Body of pancreas (tissue), 4 donors: ENCODE measurements around the gene LYAR. TPM values are rescaled to one million over a fixed set of nuclear protein-coding genes. Genes with fewer than 3 reads are reported as not detected.

Source experiments
- ATAC-seq: fragments of 150-250 bp; one replicate; pipeline ENCODE4 v1.9.1; 2016
- DNase-seq, 4 donors: peaks; one replicate each; pipeline ENCODE4 v3.0.0-alpha.2; 2019
- H3K27ac ChIP-seq, 4 donors: fragments of 200-600 bp; sonication (generic); 1 replicate in 3 of 4; 2 replicates in 1 of 4; pipeline versions ENCODE4 v1.5.1 to v1.6.1; 2016 to 2019; ENCODE audit warnings: mild to moderate bottlenecking in 1 of 4, mixed read lengths in 1 of 4, moderate library complexity in 1 of 4
- H3K27me3 ChIP-seq, 2 donors: fragments of 200-600 bp; sonication (generic); one replicate each; pipeline ENCODE4 v1.6.0; 2016; ENCODE audit warnings: mild to moderate bottlenecking in 1 of 2
- H3K36me3 ChIP-seq, 2 donors: fragments of 200-600 bp; sonication (generic); replicated peaks in 1 of 2; 2 replicates each; pipeline ENCODE4 v1.5.1; 2016; ENCODE audit warnings: low read depth in 2 of 2; ENCODE audit not compliant: insufficient read depth in 1 of 2
- H3K4me1 ChIP-seq: fragments of 200-600 bp; sonication (generic); one replicate; pipeline ENCODE4 v1.6.0; 2016
- H3K4me3 ChIP-seq, 2 donors: fragments of 200-600 bp; sonication (generic); 1 replicate in 1 of 2; 2 replicates in 1 of 2; pipeline ENCODE4 v1.5.1; 2016 to 2019
- H3K9me3 ChIP-seq, 3 donors: fragments of 200-600 bp; sonication (generic); 1 replicate in 2 of 3; 2 replicates in 1 of 3; pipeline ENCODE4 v1.5.1; 2016
- CTCF ChIP-seq, 7 experiments: fragments of 450-650 bp in 4 of 7; fragments of 200-600 bp in 3 of 7; sonication (generic) in 3 of 7; IDR thresholded peaks; one replicate each; pipeline ENCODE4 v1.5.1; 2016 to 2019; ENCODE audit warnings: antibody characterized with exemption in 7 of 7
- POLR2A ChIP-seq, 3 donors: fragments of 450-650 bp; IDR thresholded peaks; one replicate each; pipeline ENCODE4 v1.6.1; 2016; ENCODE audit warnings: antibody characterized with exemption in 3 of 3, mild to moderate bottlenecking in 2 of 3
- WGBS, 2 donors: methylation state at CpG; one replicate each; pipeline ENCODE4 v1.1.5; 2017; 5-methylcytosine and 5-hydroxymethylcytosine counted together
- intact Hi-C: fragments of 100-400 bp; cut with DNase I; formaldehyde crosslinking; loops from one replicate; pipeline ENCODE4 v1.15.1; 2023
- total RNA-seq, 2 donors: library from RNA; depleted of rRNA; stranded (reverse); fragments of >200 nt; gene quantifications; one replicate each; pipeline ENCODE4 v1.1.0, GENCODE V29; 2016

LYAR gene
- total RNA-seq, 2 donors from 2014 or later: 7.6 to 12.5 TPM

GRCh38 chr4:4323705-4324534 is 34.0 kb upstream of the LYAR start:
- H3K36me3 ChIP-seq: peaks cover 0 to 5% of the 10 kb centered on the region in 2 donors
- no peaks in the 10 kb centered on the region for H3K4me1 ChIP-seq
- no peak for TF ChIP-seq POLR2A (IDR thresholded peaks at IDR 0.05)
- TF ChIP-seq CTCF (IDR thresholded peaks at IDR 0.05): no peak
- H3K27me3 ChIP-seq: no peaks in the 10 kb centered on the region
- 51 to 54% methylated on average over 10 of the region's 10 CpGs for WGBS, 2 donors
- no peak for DNase-seq
- ATAC-seq: no peak
- H3K4me3 ChIP-seq: no peak overlapping the region
- intact Hi-C loops: no loop called here
- H3K27ac ChIP-seq: no peak overlapping the region
- H3K9me3 ChIP-seq: no peaks in the 10 kb centered on the region

GRCh38 chr4:4321951-4322688 is 32.2 kb upstream of the LYAR start:
- Histone ChIP-seq H3K36me3 (peaks cover 0 to 5% of the 10 kb centered on the region in 2 donors), H3K27ac (no peak overlapping the region), H3K27me3 (no peaks in the 10 kb centered on the region), H3K9me3 (no peaks in the 10 kb centered on the region), H3K4me3 (no peak overlapping the region), H3K4me1 (no peaks in the 10 kb centered on the region)
- DNase-seq (no peak), ATAC-seq (no peak)
- TF ChIP-seq CTCF (IDR thresholded peaks at IDR 0.05) (no peak), POLR2A (IDR thresholded peaks at IDR 0.05) (no peak)
- 84 to 87% methylated on average over 14 to 18 of the region's 18 CpGs for WGBS, 2 donors
- intact Hi-C loops: no loop called here

GRCh38 chr4:4320951-4321714 is 31.2 kb upstream of the LYAR start:
- 94 to 96% methylated on average over 26 of the region's 26 CpGs for WGBS, 2 donors
- Histone ChIP-seq H3K4me1 (no peaks in the 10 kb centered on the region), H3K9me3 (no peaks in the 10 kb centered on the region), H3K27me3 (no peaks in the 10 kb centered on the region), H3K4me3 (no peak overlapping the region), H3K36me3 (peaks cover under 1 to 5% of the 10 kb centered on the region in 2 donors), H3K27ac (no peak overlapping the region)
- TF ChIP-seq POLR2A (IDR thresholded peaks at IDR 0.05) (no peak), CTCF (IDR thresholded peaks at IDR 0.05) (no peak)
- intact Hi-C loops: no loop called here
- no peak for ATAC-seq
- no peak for DNase-seq

- H3K27me3 ChIP-seq: no peaks in the 10 kb centered on the region
- H3K4me3 ChIP-seq: no peak overlapping the region
- 96 to 98% methylated on average over 14 to 15 of the region's 15 CpGs for WGBS, 2 donors
- no peaks in the 10 kb centered on the region for H3K4me1 ChIP-seq
- H3K9me3 ChIP-seq: no peaks in the 10 kb centered on the region
- TF ChIP-seq POLR2A (IDR thresholded peaks at IDR 0.05) (no peak), CTCF (IDR thresholded peaks at IDR 0.05) (no peak)
- H3K36me3 ChIP-seq: peaks cover 4 to 7% of the 10 kb centered on the region in 2 donors
- DNase-seq: no peak
- intact Hi-C loops: no loop called here
- H3K27ac ChIP-seq: no peak overlapping the region
- no peak for ATAC-seq
Observed at GRCh38 chr4:4320528-4320927, 30.6 kb upstream of the LYAR start.
